Measurements from ENCODE around the gene AHNAK. TPM values are rescaled to one million over a fixed set of nuclear protein-coding genes. Genes with fewer than 3 reads are reported as not detected.

The AHNAK gene
- total and polyA plus RNA-seq, 2 of the 8 experiments (the other 6 are each of a cell fraction or from before 2014, with no cell fraction given): 2.0 to 5.8 TPM

GRCh38 chr11:62409831-62410230, 136.8 kb downstream of the AHNAK start (continued):
- no peak for TF ChIP-seq ATF2 (IDR thresholded peaks at IDR 0.05; ENCODE audit: low read length)
- TF ChIP-seq CBX5 (IDR thresholded peaks at IDR 0.05; ENCODE audit: low read depth, low read length): no peak
- TF ChIP-seq NANOG (IDR thresholded peaks at IDR 0.05; ENCODE audit: insufficient read depth, low read depth, low read length, poor library complexity, severe bottlenecking): no peak
- TF ChIP-seq E2F6 (IDR thresholded peaks at IDR 0.05): no peak
- no peak for TF ChIP-seq TAF7 (optimal IDR thresholded peaks at IDR 0.05; ENCODE audit: borderline replicate concordance, low read depth, low read length)
